Astrocyte of the spinal cord (primary cell): ENCODE results near the gene POP7.

Experiments
- DNase-seq: peaks from one replicate; pipeline ENCODE4 v3.0.0; 2011; ENCODE audit warnings: low read depth, low spot score
- H3K4me3 ChIP-seq: 2 replicates; pipeline ENCODE4 v1.5.1; 2011; ENCODE audit warnings: low read depth, mild to moderate bottlenecking, low read length, moderate library complexity
- CTCF ChIP-seq: IDR thresholded peaks from 2 replicates; pipeline ENCODE4 v1.5.1; 2012; ENCODE audit warnings: low read depth, mild to moderate bottlenecking, low read length, inconsistent platforms
- in situ Hi-C: cut with HindIII; loops from 2 replicates; pipeline ENCODE4 v1.10.0; 2017; ENCODE audit warnings: low sequenced_read_pairs

POP7 gene

GRCh38 chr7:100679927-100680575 is 25.9 kb upstream of the POP7 start:
- in situ Hi-C loops, result no loop called here
- DNase-seq, result no peak
- no peak overlapping the region for H3K4me3 ChIP-seq
- no peak for TF ChIP-seq CTCF

- no peak for DNase-seq
- H3K4me3 ChIP-seq, result no peak overlapping the region
- in situ Hi-C loops, result no loop called here
- TF ChIP-seq CTCF, result no peak
Measured at GRCh38 chr7:100680576-100681271, 25.2 kb upstream of the POP7 start.

GRCh38 chr7:100681491-100682227 is 24.3 kb upstream of the POP7 start:
- H3K4me3 ChIP-seq, result no peak overlapping the region
- DNase-seq, result no peak
- in situ Hi-C loops, result no loop called here
- TF ChIP-seq CTCF, result no peak

GRCh38 chr7:100682228-100682741 is 23.6 kb upstream of the POP7 start:
- in situ Hi-C loops, result no loop called here
- peak; percentile 53 for DNase-seq
- no peak overlapping the region for H3K4me3 ChIP-seq
- TF ChIP-seq CTCF, result no peak

- DNase-seq, result no peak
- in situ Hi-C loops, result no loop called here
- no peak overlapping the region for H3K4me3 ChIP-seq
- TF ChIP-seq CTCF, result peak; percentile 19
Measured at GRCh38 chr7:100682991-100683658, 22.8 kb upstream of the POP7 start.
